ENCODE results near the gene CTIF. TPM values are rescaled to one million over a fixed set of nuclear protein-coding genes. Genes with fewer than 3 reads are reported as not detected.

Gene CTIF
- total and polyA plus RNA-seq, 2 experiments from 2014 or later = 22.1 to 27.9 TPM

- Histone ChIP-seq H3K4me1 (ENCODE audit: insufficient read depth) (peaks cover 8% of the 10 kb centered on the region), H3K27me3 (no peaks in the 10 kb centered on the region), H3K36me3 (replicated peaks; ENCODE audit: insufficient read depth, low read depth) (no peaks in the 10 kb centered on the region), H3K27ac (no peak overlapping the region), H3K4me3 (no peak overlapping the region), H4K20me1 (ENCODE audit: insufficient read depth, poor library complexity, severe bottlenecking) (peaks cover 10% of the 10 kb centered on the region), H3K9me3 (ENCODE audit: low read depth) (no peaks in the 10 kb centered on the region), H3K79me2 (peaks cover 47% of the 10 kb centered on the region), H2AFZ (no peak overlapping the region), H3K4me2 (no peak overlapping the region), H3K9me2 (replicated peaks; ENCODE audit: insufficient read depth) (no peaks in the 10 kb centered on the region)
- WGBS (ENCODE audit: low lambda C conversion rate, missing lambda C conversion rate) = 94% methylated on average over 3 of the region's 3 CpGs
- TF ChIP-seq EZH2phosphoT487 (IDR thresholded peaks at IDR 0.05; ENCODE audit: low read depth, severe bottlenecking, unreplicated experiment) (no peak), CTCF (IDR thresholded peaks at IDR 0.05; ENCODE audit: poor library complexity) (no peak), EZH2 (IDR thresholded peaks at IDR 0.05; ENCODE audit: borderline replicate concordance) (no peak)
- no peak for DNase-seq (ENCODE audit: low spot score)
These were observed 58.8 kb downstream of the CTIF start for GRCh38 chr18:48597671-48598070.

DNA sequence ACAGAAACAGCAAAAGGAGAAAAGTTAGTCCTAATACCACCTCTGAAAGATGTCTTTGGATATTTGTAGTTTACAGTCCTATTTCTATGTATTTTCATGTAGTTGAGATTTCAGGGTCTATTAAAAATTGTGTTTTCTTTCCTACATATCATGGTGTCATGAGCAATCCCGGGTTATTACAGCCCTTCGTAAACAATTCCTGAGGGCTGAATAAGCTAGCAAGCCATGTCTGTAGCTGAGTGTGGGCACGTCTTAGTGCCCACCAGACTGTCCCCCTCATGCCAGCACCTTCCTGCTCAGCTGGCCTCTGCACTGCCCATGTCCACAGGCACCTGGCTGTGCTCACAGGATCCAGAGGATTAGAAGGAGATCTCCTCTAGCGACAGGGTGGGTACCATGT lies 60.6 kb downstream of the CTIF start:
- DNase-seq (ENCODE audit: low spot score) = no peak
- Histone ChIP-seq H3K79me2 (peaks cover 43% of the 10 kb centered on the region), H3K36me3 (replicated peaks; ENCODE audit: insufficient read depth, low read depth) (no peaks in the 10 kb centered on the region), H3K9me2 (replicated peaks; ENCODE audit: insufficient read depth) (no peaks in the 10 kb centered on the region), H3K4me3 (no peak overlapping the region), H3K9me3 (ENCODE audit: low read depth) (no peaks in the 10 kb centered on the region), H3K4me1 (ENCODE audit: insufficient read depth) (peaks cover 8% of the 10 kb centered on the region), H2AFZ (no peak overlapping the region), H3K27ac (no peak overlapping the region), H4K20me1 (ENCODE audit: insufficient read depth, poor library complexity, severe bottlenecking) (peaks cover 10% of the 10 kb centered on the region), H3K4me2 (no peak overlapping the region), H3K27me3 (no peaks in the 10 kb centered on the region)
- 87% methylated on average over 4 of the region's 4 CpGs for WGBS (ENCODE audit: low lambda C conversion rate, missing lambda C conversion rate)
- no peak for TF ChIP-seq EZH2phosphoT487 (IDR thresholded peaks at IDR 0.05; ENCODE audit: low read depth, severe bottlenecking, unreplicated experiment)
- no peak for TF ChIP-seq EZH2 (IDR thresholded peaks at IDR 0.05; ENCODE audit: borderline replicate concordance)
- no peak for TF ChIP-seq CTCF (IDR thresholded peaks at IDR 0.05; ENCODE audit: poor library complexity)

GRCh38 chr18:48600046-48600445 lies 61.2 kb downstream of the CTIF start:
- Histone ChIP-seq H3K27ac (no peak overlapping the region), H2AFZ (no peak overlapping the region), H4K20me1 (ENCODE audit: insufficient read depth, poor library complexity, severe bottlenecking) (peaks cover 10% of the 10 kb centered on the region), H3K9me2 (replicated peaks; ENCODE audit: insufficient read depth) (no peaks in the 10 kb centered on the region), H3K4me2 (no peak overlapping the region), H3K4me1 (ENCODE audit: insufficient read depth) (peaks cover 8% of the 10 kb centered on the region), H3K4me3 (no peak overlapping the region), H3K36me3 (replicated peaks; ENCODE audit: insufficient read depth, low read depth) (no peaks in the 10 kb centered on the region), H3K79me2 (peaks cover 48% of the 10 kb centered on the region), H3K9me3 (ENCODE audit: low read depth) (no peaks in the 10 kb centered on the region), H3K27me3 (no peaks in the 10 kb centered on the region)
- no peak for DNase-seq (ENCODE audit: low spot score)
- 96% methylated on average over 6 of the region's 6 CpGs for WGBS (ENCODE audit: low lambda C conversion rate, missing lambda C conversion rate)
- TF ChIP-seq CTCF (IDR thresholded peaks at IDR 0.05; ENCODE audit: poor library complexity) (no peak), EZH2phosphoT487 (IDR thresholded peaks at IDR 0.05; ENCODE audit: low read depth, severe bottlenecking, unreplicated experiment) (no peak), EZH2 (IDR thresholded peaks at IDR 0.05; ENCODE audit: borderline replicate concordance) (no peak)

Measured in hepatocyte (in vitro differentiated cells).